Activated CD8-positive, alpha-beta T cell treated with anti-CD3 and anti-CD28 coated beads for 36 hours (primary cell): ENCODE measurements around the gene MEX3A. TPM values are rescaled to one million over a fixed set of nuclear protein-coding genes. Genes with fewer than 3 reads are reported as not detected.
"Not testable (repeated sequence)": the region's sequence is repeated elsewhere in the genome, so short reads cannot be mapped to it uniquely, and the experiment has no call there.

Experiments used
- ATAC-seq: fragments of 200-7000 bp; cut with Tn5 transposase; one replicate; pipeline ENCODE4 v1.10.0; 2021; ENCODE audit warnings: mild to moderate bottlenecking, moderate library complexity
- CTCF ChIA-PET: fragments of 350-600 bp; sonication (Branson Sonifier 250); formaldehyde crosslinking; loops from one replicate; lab custom pipeline; 2021; ENCODE audit warnings: antibody characterized with exemption; lab: Charles Lee
- POLR2A ChIA-PET: fragments of 350-600 bp; sonication (Branson Sonifier 250); formaldehyde crosslinking; loops from one replicate; lab custom pipeline; 2021; ENCODE audit warnings: antibody characterized with exemption; lab: Charles Lee
- DNase-seq: peaks from one replicate; pipeline ENCODE4 v3.0.0-alpha.2; 2020
- H3K27ac Mint-ChIP-seq: one replicate; pipeline ENCODE4 v1.8.0; 2021; ENCODE audit warnings: mild to moderate bottlenecking, mixed read lengths
- H3K27me3 Mint-ChIP-seq: one replicate; pipeline ENCODE4 v1.8.0; 2021; ENCODE audit warnings: mixed read lengths
- H3K36me3 Mint-ChIP-seq: one replicate; pipeline ENCODE4 v1.8.0; 2021; ENCODE audit warnings: low read depth, mixed read lengths
- H3K4me1 Mint-ChIP-seq: one replicate; pipeline ENCODE4 v1.8.0; 2021; ENCODE audit warnings: low read depth, mixed read lengths
- H3K4me3 Mint-ChIP-seq: one replicate; pipeline ENCODE4 v1.8.0; 2021; ENCODE audit warnings: mild to moderate bottlenecking, moderate library complexity, mixed read lengths
- H3K9me3 Mint-ChIP-seq: one replicate; pipeline ENCODE4 v1.8.0; 2021; ENCODE audit warnings: mixed read lengths
- intact Hi-C: fragments of 100-400 bp; cut with micrococcal nuclease; formaldehyde crosslinking; loops from one replicate; pipeline ENCODE4 v1.10.0; 2022
- total RNA-seq, 2 experiments: library from RNA; stranded (reverse); gene quantifications; one replicate each; pipeline ENCODE4 v1.2.3, GENCODE V29; 2021
- TF ChIP-seq, protein P1 (sequence below): fragments of 200-600 bp; IDR thresholded peaks from one replicate; pipeline ENCODE4 v1.8.0; 2022; ENCODE audit warnings: antibody characterized with exemption, mild to moderate bottlenecking

Gene MEX3A
- total RNA-seq, 2 experiments from 2014 or later: 0.45 to 0.83 TPM

DNA sequence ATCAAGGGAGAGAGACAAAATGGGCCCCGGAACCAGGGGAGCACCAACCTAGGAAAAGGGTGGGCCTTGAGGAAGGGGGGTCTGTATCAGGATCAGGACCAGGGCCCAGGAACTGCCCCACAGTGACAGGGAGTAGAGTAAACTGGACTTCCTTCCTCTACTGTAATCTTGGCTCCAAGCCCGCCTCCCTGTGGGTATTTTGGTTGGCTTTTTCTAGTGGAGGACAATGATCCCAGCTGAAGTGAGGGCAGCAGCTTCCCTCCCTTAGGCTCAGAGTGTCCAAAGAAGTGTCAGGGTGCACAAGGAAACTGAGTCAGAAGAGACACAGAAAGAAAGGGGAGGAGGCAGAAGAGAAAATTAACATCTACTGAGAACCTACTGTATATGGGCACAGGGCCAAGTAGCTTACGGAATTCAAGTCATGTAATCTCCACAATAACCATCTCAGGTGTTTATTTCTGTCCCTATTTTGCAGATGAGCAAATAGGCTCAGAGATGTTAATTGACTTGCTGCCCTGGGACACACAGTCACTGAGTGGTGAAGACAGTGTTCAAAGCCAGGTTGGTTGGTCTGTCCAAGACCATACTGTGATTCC lies 33.5 kb downstream of the MEX3A start:
- CTCF ChIA-PET: no interaction called here
- intact Hi-C loops: no loop called here
- Mint-ChIP-seq H3K27ac (no peak overlapping the region), H3K4me1 (peaks cover 12% of the 10 kb centered on the region), H3K4me3 (no peak overlapping the region), H3K27me3 (no peaks in the 10 kb centered on the region), H3K36me3 (peaks cover 24% of the 10 kb centered on the region), H3K9me3 (no peaks in the 10 kb centered on the region)
- no peak for DNase-seq
- POLR2A ChIA-PET: no interaction called here
- ATAC-seq: no peak
- TF ChIP-seq, protein P1, sequence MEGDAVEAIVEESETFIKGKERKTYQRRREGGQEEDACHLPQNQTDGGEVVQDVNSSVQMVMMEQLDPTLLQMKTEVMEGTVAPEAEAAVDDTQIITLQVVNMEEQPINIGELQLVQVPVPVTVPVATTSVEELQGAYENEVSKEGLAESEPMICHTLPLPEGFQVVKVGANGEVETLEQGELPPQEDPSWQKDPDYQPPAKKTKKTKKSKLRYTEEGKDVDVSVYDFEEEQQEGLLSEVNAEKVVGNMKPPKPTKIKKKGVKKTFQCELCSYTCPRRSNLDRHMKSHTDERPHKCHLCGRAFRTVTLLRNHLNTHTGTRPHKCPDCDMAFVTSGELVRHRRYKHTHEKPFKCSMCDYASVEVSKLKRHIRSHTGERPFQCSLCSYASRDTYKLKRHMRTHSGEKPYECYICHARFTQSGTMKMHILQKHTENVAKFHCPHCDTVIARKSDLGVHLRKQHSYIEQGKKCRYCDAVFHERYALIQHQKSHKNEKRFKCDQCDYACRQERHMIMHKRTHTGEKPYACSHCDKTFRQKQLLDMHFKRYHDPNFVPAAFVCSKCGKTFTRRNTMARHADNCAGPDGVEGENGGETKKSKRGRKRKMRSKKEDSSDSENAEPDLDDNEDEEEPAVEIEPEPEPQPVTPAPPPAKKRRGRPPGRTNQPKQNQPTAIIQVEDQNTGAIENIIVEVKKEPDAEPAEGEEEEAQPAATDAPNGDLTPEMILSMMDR: no peak

DNA sequence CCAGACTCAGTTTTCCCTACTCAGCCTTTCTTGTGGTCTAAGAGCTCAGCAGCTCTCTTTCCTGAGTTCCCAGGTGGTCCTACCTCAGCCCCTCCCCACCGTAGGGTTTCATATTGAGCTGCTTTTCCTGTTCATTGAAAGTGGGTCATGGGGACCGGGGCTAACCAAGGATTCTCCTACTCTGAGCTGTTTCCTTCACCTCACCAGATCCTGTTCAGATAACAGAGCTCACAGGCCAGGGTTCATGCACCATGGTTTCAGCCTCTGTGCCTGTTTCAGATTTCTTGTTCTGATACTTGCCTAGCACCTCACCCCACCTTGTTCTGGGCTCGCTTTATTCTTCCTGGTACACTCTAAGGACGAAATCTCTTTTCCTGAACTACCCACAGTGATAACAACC lies 37.2 kb downstream of the MEX3A start:
- Mint-ChIP-seq H3K4me3 (no peak overlapping the region), H3K27ac (no peak overlapping the region), H3K27me3 (no peaks in the 10 kb centered on the region), H3K4me1 (peaks cover 3% of the 10 kb centered on the region), H3K36me3 (peaks cover 35% of the 10 kb centered on the region), H3K9me3 (no peaks in the 10 kb centered on the region)
- TF ChIP-seq, protein P1: no peak
- DNase-seq: no peak
- ATAC-seq: no peak
- ChIA-PET POLR2A (interaction anchor here (0.6 kb wide), 1 partner anchor 109 kb away, joined by 4 read pairs; no protein-coding TSS in a partner anchor), CTCF (interaction anchor here (0.6 to 1.5 kb wide), 9 partner anchors 8 to 633 kb away, joined by 3 to 4 read pairs (median 3); partner anchors contain the start of genes RAB25 and UBQLN4)
- intact Hi-C loops: no loop called here

DNA sequence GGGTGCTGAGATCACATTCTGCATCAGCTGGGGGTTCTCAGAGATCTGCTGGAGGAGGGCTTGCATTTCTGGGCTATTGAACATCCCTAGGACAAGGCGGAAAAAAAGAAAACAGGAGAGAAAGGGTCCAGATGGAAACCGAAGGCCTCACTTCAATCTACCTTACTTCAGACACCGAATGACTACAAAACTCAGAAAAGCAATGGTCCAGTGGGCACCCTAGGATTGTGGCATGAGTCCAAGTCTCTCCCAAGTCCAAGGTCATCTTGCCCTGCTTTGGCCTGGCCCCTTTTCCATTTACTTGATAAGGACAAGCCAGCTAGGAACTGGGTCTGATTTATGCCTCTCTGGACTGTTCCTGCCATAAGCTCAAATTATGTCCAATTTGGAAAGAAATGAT lies 39.4 kb downstream of the MEX3A start:
- H3K27me3 Mint-ChIP-seq: no peaks in the 10 kb centered on the region
- H3K27ac Mint-ChIP-seq: no peak overlapping the region
- ChIA-PET POLR2A (interaction anchor here (0.8 to 2.1 kb wide), 2 partner anchors 23 to 480 kb away, joined by 3 to 5 read pairs; no protein-coding TSS in a partner anchor), CTCF (no interaction called here)
- TF ChIP-seq, protein P1: no peak
- peaks cover 27% of the 10 kb centered on the region for H3K36me3 Mint-ChIP-seq
- ATAC-seq: no peak
- no peak for DNase-seq
- no peaks in the 10 kb centered on the region for H3K9me3 Mint-ChIP-seq
- intact Hi-C loops: no loop called here
- peaks cover 3% of the 10 kb centered on the region for H3K4me1 Mint-ChIP-seq
- no peak overlapping the region for H3K4me3 Mint-ChIP-seq

DNA sequence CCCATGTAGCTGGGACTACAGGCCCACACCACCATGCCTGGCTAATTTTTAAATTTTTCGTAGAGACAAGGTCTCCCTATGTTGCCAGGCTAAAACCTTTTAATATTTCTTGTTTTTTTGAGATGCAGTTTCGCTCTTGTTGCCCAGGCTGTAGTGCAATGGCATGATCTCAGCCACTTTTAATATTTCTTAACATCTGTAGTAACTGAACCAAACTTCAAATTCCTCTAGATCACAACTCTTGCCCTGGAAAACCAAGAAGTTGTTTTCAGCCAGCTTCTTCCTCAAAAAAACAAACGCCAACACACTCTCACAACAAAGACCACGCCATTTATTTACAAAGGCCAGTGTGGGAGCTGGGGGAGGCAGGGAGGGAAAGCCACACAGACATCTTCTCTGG lies 47.3 kb downstream of the MEX3A start:
- ATAC-seq, H3K36me3 Mint-ChIP-seq, H3K27ac Mint-ChIP-seq: not testable (repeated sequence)

DNA sequence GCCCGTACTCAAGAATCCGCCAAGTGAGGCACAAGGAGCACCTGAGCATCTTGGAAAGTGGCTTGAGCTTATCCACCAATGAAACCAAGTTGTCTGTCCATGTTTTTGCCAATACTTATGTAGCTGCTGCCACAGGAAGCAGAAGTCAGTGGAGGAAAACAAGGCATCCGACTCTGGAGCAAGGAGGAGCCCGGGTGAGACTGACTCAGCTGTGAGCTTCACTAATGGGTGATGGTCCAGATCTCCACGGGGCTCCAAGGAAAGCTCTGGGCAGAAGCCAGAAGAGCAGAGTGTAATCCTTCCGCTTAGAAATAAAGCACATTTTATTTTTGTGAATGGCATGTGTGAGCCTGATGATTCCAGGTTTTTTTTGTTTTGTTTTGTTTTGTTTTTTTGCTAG lies 49.3 kb downstream of the MEX3A start:
- H3K4me1 Mint-ChIP-seq: no peaks in the 10 kb centered on the region
- intact Hi-C loops: no loop called here
- DNase-seq: no peak
- peaks cover 4% of the 10 kb centered on the region for H3K36me3 Mint-ChIP-seq
- POLR2A ChIA-PET: interaction anchor here (0.5 to 1.1 kb wide), 3 partner anchors 28 to 324 kb away, joined by 3 to 4 read pairs (median 3); no protein-coding TSS in a partner anchor
- TF ChIP-seq, protein P1: no peak
- CTCF ChIA-PET: interaction anchor here (1.3 kb wide), 1 partner anchor 33 kb away, joined by 5 read pairs; no protein-coding TSS in a partner anchor
- H3K4me3 Mint-ChIP-seq: no peak overlapping the region
- H3K9me3 Mint-ChIP-seq: no peaks in the 10 kb centered on the region
- no peak overlapping the region for H3K27ac Mint-ChIP-seq
- H3K27me3 Mint-ChIP-seq: no peaks in the 10 kb centered on the region
- ATAC-seq: no peak

More for the DNA sequence above, 47.3 kb downstream of the MEX3A start:
- H3K4me1 Mint-ChIP-seq, H3K9me3 Mint-ChIP-seq, H3K27me3 Mint-ChIP-seq, POLR2A ChIA-PET, DNase-seq, intact Hi-C loops, H3K4me3 Mint-ChIP-seq: not testable (repeated sequence)
- CTCF ChIA-PET: interaction anchor here (1.0 kb wide), 1 partner anchor 10 kb away, joined by 4 read pairs; no protein-coding TSS in a partner anchor
